Body of pancreas (tissue), 4 donors: ENCODE results near the gene ACBD6.

Experiments used
- POLR2A ChIP-seq, 3 donors: fragments of 450-650 bp; IDR thresholded peaks; one replicate each; pipeline ENCODE4 v1.6.1; 2016; ENCODE audit warnings: antibody characterized with exemption in 3 of 3, mild to moderate bottlenecking in 2 of 3
- TF ChIP-seq, protein P1 (sequence below), 7 experiments: fragments of 450-650 bp in 4 of 7; fragments of 200-600 bp in 3 of 7; sonication (generic) in 3 of 7; IDR thresholded peaks; one replicate each; pipeline ENCODE4 v1.5.1; 2016 to 2019; ENCODE audit warnings: antibody characterized with exemption in 7 of 7

DNA sequence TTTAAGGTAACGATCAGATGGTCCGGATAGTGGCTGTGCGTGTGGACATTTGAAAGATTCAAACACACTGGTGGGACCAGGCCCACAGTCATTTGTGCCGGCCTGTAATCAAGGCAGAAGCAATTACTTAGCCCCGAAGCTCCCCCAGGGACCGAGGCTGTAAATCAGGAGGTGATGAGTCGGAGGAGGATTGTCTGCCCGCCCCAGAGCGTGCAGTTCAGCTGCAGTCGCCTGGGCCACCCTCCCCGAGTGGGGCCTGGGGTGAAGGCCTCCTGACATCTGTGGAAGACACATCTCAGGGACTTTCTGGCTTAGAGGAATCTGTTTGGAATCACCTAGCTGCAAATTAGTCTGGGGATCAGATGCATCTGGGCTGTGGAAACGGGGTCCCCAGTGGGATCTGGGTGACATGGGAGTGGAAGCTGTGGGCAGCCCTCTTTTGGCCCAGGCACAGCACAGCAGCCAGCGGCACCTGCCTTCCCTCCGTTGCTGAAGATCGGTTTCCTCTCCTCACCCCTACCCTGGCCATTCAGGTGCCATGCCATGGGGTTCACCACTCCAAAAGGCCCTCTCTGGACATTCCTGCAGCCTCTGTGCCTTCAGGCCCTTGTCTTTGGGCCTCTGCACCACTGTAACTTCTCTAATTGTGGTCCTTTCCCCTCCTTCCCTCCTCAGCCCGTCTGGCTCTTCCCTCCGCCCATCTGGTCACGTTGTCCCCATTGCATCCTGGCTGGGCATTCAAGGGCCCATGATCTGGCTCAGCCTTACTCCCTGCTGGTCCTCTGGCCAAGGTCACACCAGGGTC, 246.6 kb downstream of the ACBD6 start:
- TF ChIP-seq, protein P1, sequence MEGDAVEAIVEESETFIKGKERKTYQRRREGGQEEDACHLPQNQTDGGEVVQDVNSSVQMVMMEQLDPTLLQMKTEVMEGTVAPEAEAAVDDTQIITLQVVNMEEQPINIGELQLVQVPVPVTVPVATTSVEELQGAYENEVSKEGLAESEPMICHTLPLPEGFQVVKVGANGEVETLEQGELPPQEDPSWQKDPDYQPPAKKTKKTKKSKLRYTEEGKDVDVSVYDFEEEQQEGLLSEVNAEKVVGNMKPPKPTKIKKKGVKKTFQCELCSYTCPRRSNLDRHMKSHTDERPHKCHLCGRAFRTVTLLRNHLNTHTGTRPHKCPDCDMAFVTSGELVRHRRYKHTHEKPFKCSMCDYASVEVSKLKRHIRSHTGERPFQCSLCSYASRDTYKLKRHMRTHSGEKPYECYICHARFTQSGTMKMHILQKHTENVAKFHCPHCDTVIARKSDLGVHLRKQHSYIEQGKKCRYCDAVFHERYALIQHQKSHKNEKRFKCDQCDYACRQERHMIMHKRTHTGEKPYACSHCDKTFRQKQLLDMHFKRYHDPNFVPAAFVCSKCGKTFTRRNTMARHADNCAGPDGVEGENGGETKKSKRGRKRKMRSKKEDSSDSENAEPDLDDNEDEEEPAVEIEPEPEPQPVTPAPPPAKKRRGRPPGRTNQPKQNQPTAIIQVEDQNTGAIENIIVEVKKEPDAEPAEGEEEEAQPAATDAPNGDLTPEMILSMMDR (IDR thresholded peaks at IDR 0.05): no peak
- TF ChIP-seq POLR2A (IDR thresholded peaks at IDR 0.05): no peak
